Sciatic nerve (tissue), 2 donors: ENCODE measurements around the gene WNT4. TPM values are rescaled to one million over a fixed set of nuclear protein-coding genes. Genes with fewer than 3 reads are reported as not detected.
A peak's percentile ranks its signal among the peaks of the same experiment; 100 is the strongest.

Experiments used
- ATAC-seq: fragments of 200-7000 bp; cut with Tn5 transposase; one replicate; pipeline ENCODE4 v1.9.1; 2020; ENCODE audit warnings: mild to moderate bottlenecking, moderate library complexity
- DNase-seq: peaks from one replicate; pipeline ENCODE4 v3.0.0-alpha.2; 2020; ENCODE audit warnings: low spot score
- intact Hi-C: fragments of 100-400 bp; cut with DNase I; formaldehyde crosslinking; loops from one replicate; pipeline ENCODE4 v1.14.2; 2022
- total RNA-seq: library from RNA; stranded (reverse); fragmentation: NEBNext Ultra II Directional; extraction: Animal tissue kit (Norgen Biotek cat#: 25700); gene quantifications from one replicate; pipeline ENCODE4 v1.2.1, GENCODE V29; 2021
- donor health status: DM: no; HTN: no; CAD: no.
- donor health status: DM: no; HTN: no; CAD: no.

WNT4 gene
- total RNA-seq, 1 donor from 2014 or later = 0.22 TPM

- intact Hi-C loops = no loop called here
- no peak for ATAC-seq
- DNase-seq = no peak
Measured at GRCh38 chr1:22117851-22118250, 25.0 kb downstream of the WNT4 start.

- DNase-seq (no peak), ATAC-seq (no peak)
- intact Hi-C loops = no loop called here
Measured at GRCh38 chr1:22117238-22117637, 25.7 kb downstream of the WNT4 start.

- ATAC-seq (no peak), DNase-seq (no peak)
- intact Hi-C loops = no loop called here
Measured at GRCh38 chr1:22115286-22115685, 27.6 kb downstream of the WNT4 start.

- peak; percentile 66 for DNase-seq
- peak; percentile 56 for ATAC-seq
- intact Hi-C loops = no loop called here
Measured at GRCh38 chr1:22114083-22115012, 28.5 kb downstream of the WNT4 start.

- no peak for ATAC-seq
- intact Hi-C loops = no loop called here
Measured at GRCh38 chr1:22112554-22112953, 30.3 kb downstream of the WNT4 start.

GRCh38 chr1:22111620-22112019 is 31.3 kb downstream of the WNT4 start:
- ATAC-seq (no peak), DNase-seq (no peak)
- intact Hi-C loops = no loop called here

More at GRCh38 chr1:22112554-22112953, 30.3 kb downstream of the WNT4 start:
- DNase-seq = no peak

- ATAC-seq (no peak), DNase-seq (no peak)
- intact Hi-C loops = no loop called here
Measured at GRCh38 chr1:22111115-22111514, 31.8 kb downstream of the WNT4 start.

- intact Hi-C loops = no loop called here
- no peak for DNase-seq
- no peak for ATAC-seq
Measured at GRCh38 chr1:22110016-22110415, 32.9 kb downstream of the WNT4 start.

GRCh38 chr1:22108339-22109105 is 34.4 kb downstream of the WNT4 start:
- DNase-seq (no peak), ATAC-seq (peak; percentile 76)
- intact Hi-C loops = no loop called here

- intact Hi-C loops = no loop called here
- ATAC-seq = no peak
- DNase-seq = no peak
Measured at GRCh38 chr1:22107126-22107525, 35.8 kb downstream of the WNT4 start.

- no peak for DNase-seq
- no peak for ATAC-seq
- intact Hi-C loops = loop anchor here (2.0 kb wide), 1 partner anchor 19 kb away; no protein-coding TSS in a partner anchor
Measured at GRCh38 chr1:22105611-22106207, 37.2 kb downstream of the WNT4 start.

GRCh38 chr1:22104865-22105437 is 37.9 kb downstream of the WNT4 start:
- no peak for ATAC-seq
- DNase-seq = no peak
- intact Hi-C loops = loop anchor here (2.0 kb wide), 1 partner anchor 20 kb away; no protein-coding TSS in a partner anchor

GRCh38 chr1:22104094-22104493 is 38.8 kb downstream of the WNT4 start:
- ATAC-seq (no peak), DNase-seq (no peak)
- intact Hi-C loops = loop anchor here (2.0 kb wide), 1 partner anchor 21 kb away; no protein-coding TSS in a partner anchor

GRCh38 chr1:22102746-22103145 is 40.2 kb downstream of the WNT4 start:
- no peak for DNase-seq
- no peak for ATAC-seq
- intact Hi-C loops = no loop called here

- ATAC-seq = no peak
- no peak for DNase-seq
- intact Hi-C loops = no loop called here
Measured at GRCh38 chr1:22101995-22102394, 40.9 kb downstream of the WNT4 start.

GRCh38 chr1:22101199-22101598 is 41.7 kb downstream of the WNT4 start:
- ATAC-seq = no peak
- DNase-seq = no peak
- intact Hi-C loops = no loop called here

GRCh38 chr1:22100168-22100567 is 42.7 kb downstream of the WNT4 start:
- intact Hi-C loops = no loop called here
- no peak for DNase-seq
- no peak for ATAC-seq

GRCh38 chr1:22098752-22099151 is 44.1 kb downstream of the WNT4 start:
- DNase-seq (no peak), ATAC-seq (no peak)
- intact Hi-C loops = no loop called here

GRCh38 chr1:22096463-22096862 is 46.4 kb downstream of the WNT4 start:
- ATAC-seq = no peak
- intact Hi-C loops = no loop called here
- no peak for DNase-seq
